ENCODE measurements around the gene FERMT1. TPM values are rescaled to one million over a fixed set of nuclear protein-coding genes. Genes with fewer than 3 reads are reported as not detected.

FERMT1 gene
- polyA plus RNA-seq, 1 donor (not counting 4 experiments of a cell fraction or from before 2014, with no cell fraction given), result 134 TPM

DNA sequence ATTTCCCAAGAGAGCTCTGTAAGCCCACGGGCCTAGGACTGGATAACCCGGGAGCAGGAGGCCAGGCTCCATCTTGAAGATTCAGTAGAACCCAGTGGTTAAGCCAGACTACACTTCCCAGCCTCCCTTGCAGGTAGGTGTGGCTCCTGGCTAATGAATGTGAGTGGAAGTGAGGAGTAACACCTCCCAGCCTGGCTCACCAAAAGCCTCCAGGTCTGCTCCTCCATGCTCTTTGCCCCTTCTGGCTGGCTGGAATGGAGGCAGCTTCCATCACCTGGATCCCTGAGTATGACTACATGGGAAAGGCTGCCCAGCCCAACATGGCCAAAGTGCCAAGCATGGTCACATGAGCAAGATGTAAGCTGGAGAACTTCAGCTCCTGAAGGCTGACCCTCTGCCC lies 78.7 kb downstream of the FERMT1 start:
- no peak for FAIRE-seq
- Histone ChIP-seq H3K4me3 (ENCODE audit: control insufficient read depth in 2 of 3, extremely low read depth in 1 of 3, insufficient read depth in 2 of 3, low read depth in 1 of 3, low read length in 3 of 3) (no peak overlapping the region), H3K9me3 (ENCODE audit: control insufficient read depth, low read depth, low read length) (no peaks in the 10 kb centered on the region), H3K27me3 (ENCODE audit: control insufficient read depth, extremely low read depth, insufficient read depth, low read length) (no peaks in the 10 kb centered on the region), H3K9me1 (ENCODE audit: control insufficient read depth, extremely low read depth, insufficient read depth, low read length) (no peaks in the 10 kb centered on the region), H3K4me1 (ENCODE audit: control insufficient read depth, extremely low read depth, insufficient read depth, low read length) (no peaks in the 10 kb centered on the region), H3K9ac (ENCODE audit: control insufficient read depth, extremely low read depth, insufficient read depth, low read length) (no peak overlapping the region), H2AFZ (ENCODE audit: control insufficient read depth, low read length) (no peak overlapping the region), H3K4me2 (ENCODE audit: control insufficient read depth, extremely low read depth, insufficient read depth, low read depth, low read length) (no peak overlapping the region), H4K20me1 (ENCODE audit: control insufficient read depth, extremely low read depth, insufficient read depth, low read length) (no peaks in the 10 kb centered on the region), H3K79me2 (ENCODE audit: control insufficient read depth, insufficient read depth, low read length) (no peaks in the 10 kb centered on the region), H3K36me3 (ENCODE audit: control insufficient read depth in 2 of 2, extremely low read depth in 1 of 2, insufficient read depth in 2 of 2, low read length in 2 of 2) (peaks cover 6 to 8% of the 10 kb centered on the region in 2 experiments), H3K27ac (ENCODE audit: control insufficient read depth, insufficient read depth, low read length) (no peak overlapping the region)
- DNase-seq (ENCODE audit: low read depth, low spot score), result no peak
- dilution Hi-C loops (cut with MboI; ENCODE audit: extremely low pct_ligation_motif_present, low sequenced_read_pairs), result no loop called here
- TF ChIP-seq EZH2 (IDR thresholded peaks at IDR 0.05; ENCODE audit: low read length), result no peak
- TF ChIP-seq, protein P1, sequence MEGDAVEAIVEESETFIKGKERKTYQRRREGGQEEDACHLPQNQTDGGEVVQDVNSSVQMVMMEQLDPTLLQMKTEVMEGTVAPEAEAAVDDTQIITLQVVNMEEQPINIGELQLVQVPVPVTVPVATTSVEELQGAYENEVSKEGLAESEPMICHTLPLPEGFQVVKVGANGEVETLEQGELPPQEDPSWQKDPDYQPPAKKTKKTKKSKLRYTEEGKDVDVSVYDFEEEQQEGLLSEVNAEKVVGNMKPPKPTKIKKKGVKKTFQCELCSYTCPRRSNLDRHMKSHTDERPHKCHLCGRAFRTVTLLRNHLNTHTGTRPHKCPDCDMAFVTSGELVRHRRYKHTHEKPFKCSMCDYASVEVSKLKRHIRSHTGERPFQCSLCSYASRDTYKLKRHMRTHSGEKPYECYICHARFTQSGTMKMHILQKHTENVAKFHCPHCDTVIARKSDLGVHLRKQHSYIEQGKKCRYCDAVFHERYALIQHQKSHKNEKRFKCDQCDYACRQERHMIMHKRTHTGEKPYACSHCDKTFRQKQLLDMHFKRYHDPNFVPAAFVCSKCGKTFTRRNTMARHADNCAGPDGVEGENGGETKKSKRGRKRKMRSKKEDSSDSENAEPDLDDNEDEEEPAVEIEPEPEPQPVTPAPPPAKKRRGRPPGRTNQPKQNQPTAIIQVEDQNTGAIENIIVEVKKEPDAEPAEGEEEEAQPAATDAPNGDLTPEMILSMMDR (optimal IDR thresholded peaks at IDR 0.05 in 1 of 3, IDR thresholded peaks at IDR 0.05 in 1 of 3, conservative IDR thresholded peaks at IDR 0.05 in 1 of 3; ENCODE audit: extremely low read depth in 1 of 3, insufficient read depth in 2 of 3, low read length in 3 of 3), result no peak

DNA sequence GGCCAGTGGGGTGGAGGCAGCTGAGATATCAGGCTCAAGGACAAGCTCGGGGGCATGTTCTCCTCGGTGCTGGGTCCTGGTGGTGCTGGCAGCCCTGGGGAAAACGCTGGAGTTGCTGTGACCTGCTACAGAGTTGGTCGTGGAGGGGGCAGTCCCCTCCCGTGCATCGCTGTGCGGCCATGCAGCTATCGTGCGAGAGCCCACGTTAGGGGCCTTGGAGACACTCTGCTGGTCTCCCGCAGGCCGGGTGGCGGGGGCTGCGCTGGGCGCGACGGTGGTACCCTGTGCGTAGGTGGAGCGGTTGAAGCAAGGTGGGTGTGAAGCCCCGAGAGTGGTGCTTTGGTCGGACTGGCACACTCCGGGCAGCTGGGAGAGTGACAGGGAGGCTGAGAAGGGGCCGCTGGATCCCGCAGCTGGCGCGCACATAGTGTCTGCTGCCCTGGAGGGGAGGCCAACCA lies 81.0 kb downstream of the FERMT1 start:
- peaks cover 8 to 13% of the 10 kb centered on the region in 2 experiments for H3K36me3 ChIP-seq (ENCODE audit: control insufficient read depth in 2 of 2, extremely low read depth in 1 of 2, insufficient read depth in 2 of 2, low read length in 2 of 2)
- DNase-seq (ENCODE audit: low read depth, low spot score), result no peak
- H3K27me3 ChIP-seq (ENCODE audit: control insufficient read depth, extremely low read depth, insufficient read depth, low read length), result no peaks in the 10 kb centered on the region
- H2AFZ ChIP-seq (ENCODE audit: control insufficient read depth, low read length), result no peak overlapping the region
- H3K9me1 ChIP-seq (ENCODE audit: control insufficient read depth, extremely low read depth, insufficient read depth, low read length), result no peaks in the 10 kb centered on the region
- no peak overlapping the region for H3K4me2 ChIP-seq (ENCODE audit: control insufficient read depth, extremely low read depth, insufficient read depth, low read depth, low read length)
- H3K4me1 ChIP-seq (ENCODE audit: control insufficient read depth, extremely low read depth, insufficient read depth, low read length), result no peaks in the 10 kb centered on the region
- H3K27ac ChIP-seq (ENCODE audit: control insufficient read depth, insufficient read depth, low read length), result no peak overlapping the region
- H3K79me2 ChIP-seq (ENCODE audit: control insufficient read depth, insufficient read depth, low read length), result no peaks in the 10 kb centered on the region
- no peaks in the 10 kb centered on the region for H3K9me3 ChIP-seq (ENCODE audit: control insufficient read depth, low read depth, low read length)
- no peak for FAIRE-seq
- dilution Hi-C loops (cut with MboI; ENCODE audit: extremely low pct_ligation_motif_present, low sequenced_read_pairs), result no loop called here
- no peak overlapping the region for H3K4me3 ChIP-seq (ENCODE audit: control insufficient read depth in 2 of 3, extremely low read depth in 1 of 3, insufficient read depth in 2 of 3, low read depth in 1 of 3, low read length in 3 of 3)
- no peaks in the 10 kb centered on the region for H4K20me1 ChIP-seq (ENCODE audit: control insufficient read depth, extremely low read depth, insufficient read depth, low read length)
- no peak overlapping the region for H3K9ac ChIP-seq (ENCODE audit: control insufficient read depth, extremely low read depth, insufficient read depth, low read length)
- TF ChIP-seq, protein P1 (optimal IDR thresholded peaks at IDR 0.05 in 1 of 3, IDR thresholded peaks at IDR 0.05 in 1 of 3, conservative IDR thresholded peaks at IDR 0.05 in 1 of 3; ENCODE audit: extremely low read depth in 1 of 3, insufficient read depth in 2 of 3, low read length in 3 of 3), result no peak
- no peak for TF ChIP-seq EZH2 (IDR thresholded peaks at IDR 0.05; ENCODE audit: low read length)

Data from keratinocyte (primary cell).